COLO668 (cell line): ENCODE results near the gene RANBP10.

ENCODE experiments used
- DNase-seq: peaks from one replicate; lab custom pipeline; 2025; ENCODE audit not compliant: unreplicated experiment; lab: John Stamatoyannopoulos, UW

Gene RANBP10

DNA sequence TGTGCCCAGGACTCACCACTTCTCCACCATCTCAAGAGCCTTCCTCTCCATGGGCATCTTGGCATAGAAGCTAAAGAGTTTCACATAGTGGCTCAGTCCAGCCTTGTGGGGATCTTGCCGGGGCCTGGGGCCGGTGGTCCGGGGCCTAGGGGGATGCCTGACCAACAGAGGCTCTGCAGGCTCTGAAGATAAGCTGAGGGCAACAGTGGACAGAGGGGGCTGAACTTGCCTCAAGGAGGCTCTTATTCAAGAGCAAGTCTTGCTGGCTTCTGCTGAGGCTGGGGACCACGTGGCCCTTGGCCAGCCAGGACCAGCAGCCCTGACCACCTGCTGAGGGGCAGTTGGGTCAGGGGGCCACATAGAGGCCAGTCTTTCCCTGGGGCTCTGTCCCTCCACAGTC, 22.3 kb upstream of the RANBP10 start:
- no peak for DNase-seq

GRCh38 chr16:67825906-67826305, 19.5 kb upstream of the RANBP10 start:
- DNase-seq: no peak

DNA sequence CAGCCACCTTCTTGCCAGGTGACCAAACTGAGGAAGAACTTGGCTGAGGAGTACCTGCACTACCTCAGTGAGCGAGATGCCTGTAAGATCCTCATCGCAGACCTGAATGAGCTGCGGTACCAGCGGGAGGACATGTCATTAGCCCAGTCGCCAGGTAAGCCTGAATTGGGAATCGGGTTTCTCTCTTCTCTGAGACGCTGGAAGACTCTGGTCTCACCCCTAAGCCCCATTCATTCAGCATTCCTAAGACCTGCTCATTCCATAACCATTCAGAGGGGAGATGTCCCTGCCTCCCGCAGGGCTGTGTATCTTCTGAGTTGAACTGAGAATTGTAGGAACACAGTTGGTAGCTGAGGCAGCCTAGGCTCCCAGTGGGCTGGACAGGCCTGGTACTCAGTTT, 18.8 kb upstream of the RANBP10 start:
- no peak for DNase-seq

DNA sequence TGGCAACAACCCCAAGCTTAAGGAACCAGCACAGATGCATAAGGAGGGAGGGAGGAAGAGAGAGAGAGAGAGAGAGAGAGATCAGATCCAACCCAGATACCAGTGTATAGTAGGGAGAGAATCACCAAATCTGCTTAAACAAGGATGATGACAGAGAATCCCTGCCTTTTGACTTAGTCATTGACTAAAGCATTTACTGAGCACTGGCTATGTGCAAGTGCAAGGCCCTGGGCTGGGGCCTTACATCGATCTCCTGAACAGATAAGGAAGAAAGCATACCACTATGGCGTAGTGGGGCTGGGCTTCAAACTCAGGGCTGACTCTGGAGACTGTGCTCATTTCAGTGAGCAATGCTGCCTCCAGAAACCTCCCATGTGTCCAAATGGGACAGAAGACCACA, 16.2 kb upstream of the RANBP10 start:
- DNase-seq: no peak

- no peak for DNase-seq
Observed at GRCh38 chr16:67820608-67821259, 14.4 kb upstream of the RANBP10 start.

DNA sequence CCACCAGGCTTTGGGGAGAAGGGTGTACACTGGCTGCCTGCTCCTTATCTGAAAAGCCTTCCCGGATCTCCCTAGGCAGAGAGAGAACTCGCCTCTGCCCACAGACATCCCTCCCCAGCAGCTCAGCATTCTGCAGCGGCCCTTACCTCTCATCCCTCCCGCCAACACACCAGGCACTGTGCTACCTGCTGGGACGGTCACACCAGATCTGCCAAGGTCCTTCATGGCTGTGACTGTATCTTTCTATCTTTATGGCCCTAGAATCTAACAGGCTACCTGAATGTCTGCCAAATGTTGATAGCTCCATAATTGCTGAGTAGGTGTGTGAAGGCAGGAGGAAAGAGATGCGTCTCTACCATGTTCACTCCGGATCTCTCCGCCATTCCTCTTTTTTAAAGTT, 8.2 kb upstream of the RANBP10 start:
- DNase-seq: no peak

DNA sequence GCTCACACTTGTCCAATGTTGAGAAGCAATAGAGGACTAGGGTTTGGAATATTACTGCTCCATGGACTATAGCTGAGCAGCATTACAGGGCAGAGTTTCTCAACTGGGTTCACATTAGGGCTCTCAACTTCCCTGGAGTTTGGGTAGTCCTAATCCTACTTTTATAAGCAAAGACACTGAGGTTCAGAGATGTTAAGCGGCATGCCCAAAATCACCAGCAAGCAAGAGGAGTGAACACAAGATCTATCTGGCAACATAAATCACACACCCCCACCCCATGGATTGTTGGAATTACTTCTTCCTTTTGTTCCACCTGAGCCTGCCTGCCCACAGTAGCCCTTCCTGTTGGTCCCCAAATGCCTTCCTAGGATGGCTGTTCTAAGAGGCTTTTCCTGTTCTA, 5.5 kb upstream of the RANBP10 start:
- DNase-seq: no peak

DNA sequence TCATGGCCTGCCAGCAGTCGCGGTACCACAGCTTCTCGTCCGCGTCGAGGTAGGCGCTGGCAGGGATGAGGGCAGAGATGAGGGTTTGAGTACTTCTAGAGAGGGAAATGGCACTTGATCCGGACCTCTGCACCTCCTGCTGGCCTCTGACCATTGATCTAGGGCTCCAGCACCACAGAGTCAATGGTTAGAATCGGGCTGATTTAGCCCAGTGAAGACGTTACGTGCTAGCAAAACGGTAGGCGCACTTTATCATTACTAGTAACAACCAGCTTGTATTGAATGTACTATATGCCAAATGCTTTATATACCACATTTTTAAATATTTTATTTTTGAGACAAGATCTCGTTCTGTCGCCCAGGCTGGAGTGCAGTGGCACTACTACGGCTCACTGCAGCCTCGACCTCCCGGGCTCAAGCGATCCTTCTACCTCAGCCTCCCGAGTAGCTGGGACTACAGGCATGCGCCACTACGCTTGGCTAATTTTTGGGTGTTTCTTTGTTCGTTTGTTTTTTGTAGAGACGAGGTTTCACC, 855 bp upstream of the RANBP10 start:
- no peak for DNase-seq

- peak; percentile 40 for DNase-seq
Observed at GRCh38 chr16:67805718-67806427, 487 bp downstream of the RANBP10 start.

GRCh38 chr16:67804853-67805542, 1.4 kb downstream of the RANBP10 start:
- no peak for DNase-seq

- DNase-seq: no peak
Observed at GRCh38 chr16:67803894-67804293, 2.5 kb downstream of the RANBP10 start.

DNA sequence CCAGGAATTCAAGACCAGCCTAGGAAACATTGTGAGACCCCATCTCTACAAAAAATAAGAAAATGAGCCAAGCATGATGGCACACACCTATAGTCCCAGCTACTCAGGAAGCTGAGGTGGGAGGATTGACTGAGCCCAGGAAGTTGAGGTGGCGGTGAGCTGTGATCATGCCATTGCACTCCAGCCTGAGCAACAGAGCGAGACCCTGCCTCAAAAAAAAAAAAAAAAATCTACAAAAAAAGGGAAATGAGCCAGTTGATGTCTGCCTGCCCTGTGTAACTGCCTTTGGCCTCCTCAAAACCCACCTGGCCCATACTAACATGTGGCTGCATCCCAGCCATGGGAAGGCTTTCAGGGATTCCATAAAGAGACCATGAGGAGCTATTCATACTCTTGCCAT, 4.5 kb downstream of the RANBP10 start:
- no peak for DNase-seq

DNA sequence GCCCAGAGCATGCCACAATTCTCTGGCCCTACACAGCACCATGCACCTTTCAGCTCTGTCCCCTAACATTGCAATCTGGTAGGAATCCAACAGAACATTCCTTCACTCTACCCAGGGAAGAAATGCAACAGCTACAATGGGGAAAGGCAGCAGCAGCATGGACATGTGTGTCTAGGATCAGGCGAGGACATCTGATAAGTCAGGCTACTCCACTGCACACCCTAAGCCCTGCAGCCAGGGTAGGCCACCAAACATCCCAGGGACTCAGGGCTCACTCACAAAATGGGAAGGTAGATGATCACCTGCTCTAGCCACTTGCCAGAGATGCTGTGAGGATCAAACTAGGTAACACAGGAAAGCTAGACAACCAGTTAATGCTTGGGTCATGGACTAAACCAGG, 5.1 kb downstream of the RANBP10 start:
- no peak for DNase-seq

DNA sequence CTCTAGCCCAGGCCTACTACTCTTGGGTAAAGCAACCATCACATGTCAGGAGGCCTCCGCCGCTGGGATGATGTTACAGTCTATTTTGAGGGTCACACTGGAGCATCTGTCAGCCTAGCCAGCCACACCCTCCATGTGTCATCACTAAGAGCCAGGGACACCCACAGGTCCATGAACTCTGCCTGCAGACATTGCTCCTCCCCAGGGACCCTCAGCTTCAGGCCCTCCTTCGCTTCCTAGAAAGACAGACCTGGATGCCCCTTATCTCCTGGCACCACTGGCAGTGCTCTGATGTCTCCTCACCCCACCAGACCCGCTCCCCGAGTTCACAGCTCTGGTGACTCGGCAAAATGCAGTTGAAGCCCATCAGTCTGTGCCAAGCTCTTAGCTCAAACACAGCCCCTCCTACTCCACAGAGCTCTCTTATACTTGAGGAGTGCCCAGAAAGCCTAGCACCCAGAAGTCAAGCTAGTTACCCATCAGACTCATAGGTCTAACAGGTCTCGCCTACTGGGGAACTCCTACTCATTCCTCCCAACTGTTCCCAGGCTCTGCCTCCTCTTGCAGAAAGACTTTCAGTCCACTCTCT, 5.9 kb downstream of the RANBP10 start:
- DNase-seq: no peak

DNA sequence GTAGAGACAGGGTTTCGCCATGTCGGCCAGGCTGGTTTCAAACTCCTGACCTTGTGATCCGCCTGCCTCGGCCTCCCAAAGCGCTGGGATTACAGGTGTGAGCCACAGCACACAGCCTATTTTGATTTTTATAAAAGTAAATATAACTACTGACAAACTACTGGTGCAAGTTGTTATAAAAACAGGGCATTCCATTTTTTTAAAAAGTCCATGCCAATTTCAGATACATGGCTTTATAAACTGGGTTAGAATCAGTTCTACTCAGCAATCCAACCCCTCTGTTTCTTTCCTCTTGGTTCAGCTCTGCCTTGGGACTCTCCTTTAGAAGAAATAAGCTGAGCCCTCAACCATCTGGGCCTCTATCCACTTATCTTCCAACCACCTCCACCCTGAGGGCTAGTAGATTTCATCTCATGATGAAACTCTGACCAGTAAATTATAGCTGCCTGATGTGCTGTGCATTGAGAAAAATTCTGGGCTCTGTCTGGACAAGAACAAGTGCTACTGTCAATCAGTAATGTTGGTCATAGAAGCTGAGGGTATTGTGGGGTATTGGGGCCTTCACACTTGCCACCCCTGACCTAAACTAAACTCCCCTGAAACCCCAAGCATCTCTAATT, 10.2 kb downstream of the RANBP10 start:
- no peak for DNase-seq

GRCh38 chr16:67790071-67790470, 16.3 kb downstream of the RANBP10 start:
- no peak for DNase-seq

- DNase-seq: no peak
Observed at GRCh38 chr16:67786491-67786890, 19.9 kb downstream of the RANBP10 start.

- DNase-seq: no peak
Observed at GRCh38 chr16:67783353-67783725, 23.0 kb downstream of the RANBP10 start.

GRCh38 chr16:67782567-67783352, 23.6 kb downstream of the RANBP10 start:
- DNase-seq: no peak

DNA sequence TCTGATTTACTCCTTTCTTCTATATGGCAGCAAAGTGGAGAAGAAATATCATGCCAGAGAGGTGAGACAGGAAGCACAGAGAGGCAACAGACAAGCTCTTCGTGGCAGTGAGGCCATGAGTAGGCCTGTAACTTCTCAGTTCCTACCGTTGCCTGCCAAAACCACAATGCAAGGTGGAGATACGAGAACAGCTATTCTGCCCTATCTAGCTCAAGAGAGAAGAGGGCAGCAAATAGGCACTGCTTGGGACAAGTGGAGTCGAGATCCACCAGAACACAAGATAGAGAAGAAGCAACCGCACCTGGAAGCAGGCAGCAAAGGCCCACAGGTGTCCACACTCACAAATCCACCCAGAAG, 24.8 kb downstream of the RANBP10 start:
- DNase-seq: no peak
